OCI-LY1 (cell line): ENCODE results near the gene LTBP2.

Source experiments
- H2AFZ ChIP-seq: fragments of 200-600 bp; sonication (generic), shearing (Covaris generic); 2 replicates; pipeline ENCODE4 v1.6.0; 2014; ENCODE audit warnings: antibody characterized with exemption, mild to moderate bottlenecking, low read length
- H3F3A ChIP-seq: fragments of 200-600 bp; sonication (generic), shearing (Covaris generic); 2 replicates; pipeline ENCODE4 v1.6.0; 2014; ENCODE audit warnings: mild to moderate bottlenecking, antibody characterized with exemption, low read length, moderate library complexity; ENCODE audit not compliant: insufficient read depth
- H3K27ac ChIP-seq: fragments of 200-600 bp; sonication (generic); 2 replicates; pipeline ENCODE4 v1.5.1; 2014; ENCODE audit warnings: low read length, mixed run types, mild to moderate bottlenecking, low read depth; ENCODE audit not compliant: poor library complexity, severe bottlenecking
- H3K27me3 ChIP-seq: fragments of 200-600 bp; sonication (generic); 2 replicates; pipeline ENCODE4 v1.6.0; 2014; ENCODE audit warnings: antibody characterized with exemption, mild to moderate bottlenecking, low read length, moderate library complexity; ENCODE audit not compliant: insufficient read depth
- H3K36me3 ChIP-seq: fragments of 200-600 bp; sonication (generic); 2 replicates; pipeline ENCODE4 v1.6.1; 2014; ENCODE audit warnings: mild to moderate bottlenecking, antibody characterized with exemption, low read length, moderate library complexity, mixed read lengths; ENCODE audit not compliant: insufficient read depth
- H3K4me1 ChIP-seq: fragments of 200-600 bp; sonication (generic); 2 replicates; pipeline ENCODE4 v1.5.1; 2014; ENCODE audit warnings: mild to moderate bottlenecking, low read length, moderate library complexity; ENCODE audit not compliant: insufficient read depth, severe bottlenecking
- H3K4me2 ChIP-seq: fragments of 200-600 bp; sonication (generic), shearing (Covaris generic); 2 replicates; pipeline ENCODE4 v1.6.1; 2014; ENCODE audit warnings: low read length
- H3K4me3 ChIP-seq: fragments of 200-600 bp; sonication (generic); 2 replicates; pipeline ENCODE4 v1.5.1; 2014; ENCODE audit warnings: low read length, low read depth, mild to moderate bottlenecking, mixed read lengths; ENCODE audit not compliant: poor library complexity, severe bottlenecking
- H3K79me2 ChIP-seq: fragments of 200-600 bp; shearing (Covaris generic); 2 replicates; pipeline ENCODE4 v1.6.1; 2016; ENCODE audit warnings: mixed run types, low read length, mixed read lengths; ENCODE audit not compliant: insufficient read depth
- H3K9ac ChIP-seq: fragments of 200-600 bp; sonication (generic), shearing (Covaris generic); 2 replicates; pipeline ENCODE4 v1.6.1; 2014; ENCODE audit warnings: mild to moderate bottlenecking, low read length, mixed read lengths
- H3K9me2 ChIP-seq: fragments of 200-600 bp; sonication (generic), shearing (Covaris generic); 2 replicates; pipeline ENCODE4 v1.6.1; 2014; ENCODE audit warnings: low read depth, mild to moderate bottlenecking, low read length, mixed read lengths
- H3K9me3 ChIP-seq: fragments of 200-600 bp; shearing (Covaris generic); 2 replicates; pipeline ENCODE4 v1.6.1; 2014; ENCODE audit warnings: low read length, mixed read lengths
- H4K20me1 ChIP-seq: fragments of 200-600 bp; sonication (generic), shearing (Covaris generic); 2 replicates; pipeline ENCODE4 v1.6.0; 2016; ENCODE audit warnings: mild to moderate bottlenecking, low read length; ENCODE audit not compliant: insufficient read depth
- EZH2 ChIP-seq: fragments of 200-600 bp; sonication (generic), shearing (Covaris generic); IDR thresholded peaks from 2 replicates; pipeline ENCODE4 v1.8.0; 2017; ENCODE audit warnings: borderline replicate concordance, mixed run types, mild to moderate bottlenecking, antibody characterized with exemption, low read length, moderate library complexity, mixed read lengths
- TF ChIP-seq, protein P1 (sequence below): fragments of 200-600 bp; sonication (generic), shearing (Covaris generic); IDR thresholded peaks from 2 replicates; pipeline ENCODE4 v1.5.1; 2017; ENCODE audit warnings: mild to moderate bottlenecking, antibody characterized with exemption, low read length, moderate library complexity, mixed read lengths

The LTBP2 gene

GRCh38 chr14:74615735-74616134 lies 3.7 kb upstream of the LTBP2 start:
- no peak overlapping the region for H3K4me2 ChIP-seq
- no peak overlapping the region for H3K9ac ChIP-seq
- H3K4me1 ChIP-seq: peaks cover 20% of the 10 kb centered on the region
- H3K9me2 ChIP-seq: no peaks in the 10 kb centered on the region
- no peaks in the 10 kb centered on the region for H4K20me1 ChIP-seq
- H3K4me3 ChIP-seq: no peak overlapping the region
- H3K27me3 ChIP-seq: no peaks in the 10 kb centered on the region
- no peaks in the 10 kb centered on the region for H3K79me2 ChIP-seq
- H3K9me3 ChIP-seq: no peaks in the 10 kb centered on the region
- no peaks in the 10 kb centered on the region for H3F3A ChIP-seq
- H3K36me3 ChIP-seq: no peaks in the 10 kb centered on the region
- no peak overlapping the region for H3K27ac ChIP-seq
- no peak overlapping the region for H2AFZ ChIP-seq
- TF ChIP-seq, protein P1, sequence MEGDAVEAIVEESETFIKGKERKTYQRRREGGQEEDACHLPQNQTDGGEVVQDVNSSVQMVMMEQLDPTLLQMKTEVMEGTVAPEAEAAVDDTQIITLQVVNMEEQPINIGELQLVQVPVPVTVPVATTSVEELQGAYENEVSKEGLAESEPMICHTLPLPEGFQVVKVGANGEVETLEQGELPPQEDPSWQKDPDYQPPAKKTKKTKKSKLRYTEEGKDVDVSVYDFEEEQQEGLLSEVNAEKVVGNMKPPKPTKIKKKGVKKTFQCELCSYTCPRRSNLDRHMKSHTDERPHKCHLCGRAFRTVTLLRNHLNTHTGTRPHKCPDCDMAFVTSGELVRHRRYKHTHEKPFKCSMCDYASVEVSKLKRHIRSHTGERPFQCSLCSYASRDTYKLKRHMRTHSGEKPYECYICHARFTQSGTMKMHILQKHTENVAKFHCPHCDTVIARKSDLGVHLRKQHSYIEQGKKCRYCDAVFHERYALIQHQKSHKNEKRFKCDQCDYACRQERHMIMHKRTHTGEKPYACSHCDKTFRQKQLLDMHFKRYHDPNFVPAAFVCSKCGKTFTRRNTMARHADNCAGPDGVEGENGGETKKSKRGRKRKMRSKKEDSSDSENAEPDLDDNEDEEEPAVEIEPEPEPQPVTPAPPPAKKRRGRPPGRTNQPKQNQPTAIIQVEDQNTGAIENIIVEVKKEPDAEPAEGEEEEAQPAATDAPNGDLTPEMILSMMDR: no peak
- no peak for TF ChIP-seq EZH2

- Histone ChIP-seq H3K4me3 (no peak overlapping the region), H3K9me2 (no peaks in the 10 kb centered on the region), H3K79me2 (no peaks in the 10 kb centered on the region), H3K27ac (no peak overlapping the region), H3F3A (no peaks in the 10 kb centered on the region), H3K9me3 (no peaks in the 10 kb centered on the region), H3K36me3 (no peaks in the 10 kb centered on the region), H3K9ac (no peak overlapping the region), H4K20me1 (no peaks in the 10 kb centered on the region), H3K4me1 (peaks cover 20% of the 10 kb centered on the region), H3K4me2 (no peak overlapping the region), H3K27me3 (no peaks in the 10 kb centered on the region), H2AFZ (no peak overlapping the region)
- TF ChIP-seq, protein P1: no peak
Measured at GRCh38 chr14:74614508-74615495, 2.8 kb upstream of the LTBP2 start.

DNA sequence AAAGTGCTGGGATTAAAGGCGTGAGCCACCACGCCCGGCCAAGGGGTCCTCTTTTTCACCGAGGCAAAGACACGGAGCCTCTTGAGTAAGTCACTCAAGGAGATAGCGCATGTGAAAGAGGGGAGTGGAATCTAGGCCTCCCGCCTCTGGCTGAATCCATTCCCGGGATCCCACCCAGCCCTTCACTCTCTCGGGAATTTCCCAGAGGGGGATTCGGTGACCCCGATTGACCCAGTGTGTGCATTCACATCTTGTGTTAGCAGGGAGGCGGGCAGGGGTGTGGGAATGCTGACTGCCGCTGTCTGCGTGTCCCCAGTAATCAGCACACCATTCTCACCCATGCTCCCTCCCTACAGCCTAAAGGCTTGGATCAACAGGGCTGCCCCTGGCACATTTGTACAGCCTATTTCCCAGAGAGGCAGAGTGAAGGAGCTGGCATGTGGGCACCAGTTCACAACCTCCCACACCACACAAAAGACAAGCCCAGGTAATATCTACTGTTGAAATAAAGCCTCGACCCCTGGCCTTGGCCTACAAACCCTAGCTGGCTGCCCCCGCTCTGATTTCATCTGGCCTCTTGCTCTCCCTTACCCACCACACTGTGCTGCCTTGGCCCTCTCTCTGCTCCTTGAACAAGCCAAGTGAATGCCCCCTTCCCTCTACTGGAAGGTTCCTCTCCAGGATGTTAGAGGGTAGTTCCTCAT lies 1.3 kb upstream of the LTBP2 start:
- no peak for TF ChIP-seq EZH2
- TF ChIP-seq, protein P1: no peak
- Histone ChIP-seq H3K4me1 (peaks cover 21% of the 10 kb centered on the region), H3K79me2 (no peaks in the 10 kb centered on the region), H3K9me2 (no peaks in the 10 kb centered on the region), H3K9me3 (no peaks in the 10 kb centered on the region), H3K27ac (no peak overlapping the region), H3K4me3 (no peak overlapping the region), H4K20me1 (no peaks in the 10 kb centered on the region), H3K36me3 (no peaks in the 10 kb centered on the region), H3K27me3 (no peaks in the 10 kb centered on the region), H3F3A (no peaks in the 10 kb centered on the region), H2AFZ (no peak overlapping the region), H3K4me2 (no peak overlapping the region), H3K9ac (no peak overlapping the region)
